Measurements from ENCODE around the gene PTPRA. TPM values are rescaled to one million over a fixed set of nuclear protein-coding genes. Genes with fewer than 3 reads are reported as not detected.

PTPRA gene
- total RNA-seq, 4 donors from 2014 or later = 80.6 to 121 (median 97.1) TPM

DNA sequence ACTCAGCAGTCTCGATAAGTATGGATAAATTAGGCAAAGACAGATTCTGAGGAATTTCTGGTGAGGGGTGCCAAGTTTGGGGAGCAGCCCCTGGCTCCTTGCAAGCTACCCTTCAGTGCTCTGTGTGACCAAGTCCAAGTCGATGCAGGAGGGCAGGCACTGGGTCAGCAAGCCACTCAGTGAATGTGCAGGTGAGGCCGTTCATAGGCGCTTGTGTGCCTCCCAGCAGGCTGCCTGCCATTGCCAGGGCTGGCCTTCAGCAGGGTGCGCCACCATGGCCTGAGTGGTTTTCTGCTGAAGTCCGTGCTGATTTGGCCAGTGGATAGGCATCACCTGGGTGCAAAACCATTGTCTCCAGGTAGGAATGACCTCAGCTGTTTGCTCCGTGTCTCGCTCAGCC lies 166.8 kb downstream of the PTPRA start:
- Histone ChIP-seq H3K4me1 (no peaks in the 10 kb centered on the region), H3K36me3 (no peaks in the 10 kb centered on the region), H3K9me3 (no peaks in the 10 kb centered on the region), H3K27ac (no peak overlapping the region), H3K4me3 (no peak overlapping the region), H3K27me3 (no peaks in the 10 kb centered on the region)
- no peak for DNase-seq
- TF ChIP-seq POLR2A (IDR thresholded peaks at IDR 0.05) = no peak
- TF ChIP-seq, protein P1, sequence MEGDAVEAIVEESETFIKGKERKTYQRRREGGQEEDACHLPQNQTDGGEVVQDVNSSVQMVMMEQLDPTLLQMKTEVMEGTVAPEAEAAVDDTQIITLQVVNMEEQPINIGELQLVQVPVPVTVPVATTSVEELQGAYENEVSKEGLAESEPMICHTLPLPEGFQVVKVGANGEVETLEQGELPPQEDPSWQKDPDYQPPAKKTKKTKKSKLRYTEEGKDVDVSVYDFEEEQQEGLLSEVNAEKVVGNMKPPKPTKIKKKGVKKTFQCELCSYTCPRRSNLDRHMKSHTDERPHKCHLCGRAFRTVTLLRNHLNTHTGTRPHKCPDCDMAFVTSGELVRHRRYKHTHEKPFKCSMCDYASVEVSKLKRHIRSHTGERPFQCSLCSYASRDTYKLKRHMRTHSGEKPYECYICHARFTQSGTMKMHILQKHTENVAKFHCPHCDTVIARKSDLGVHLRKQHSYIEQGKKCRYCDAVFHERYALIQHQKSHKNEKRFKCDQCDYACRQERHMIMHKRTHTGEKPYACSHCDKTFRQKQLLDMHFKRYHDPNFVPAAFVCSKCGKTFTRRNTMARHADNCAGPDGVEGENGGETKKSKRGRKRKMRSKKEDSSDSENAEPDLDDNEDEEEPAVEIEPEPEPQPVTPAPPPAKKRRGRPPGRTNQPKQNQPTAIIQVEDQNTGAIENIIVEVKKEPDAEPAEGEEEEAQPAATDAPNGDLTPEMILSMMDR (IDR thresholded peaks at IDR 0.05) = no peak
- intact Hi-C loops (cut with DNase I; ENCODE audit: low total_unique reads) = no loop called here

DNA sequence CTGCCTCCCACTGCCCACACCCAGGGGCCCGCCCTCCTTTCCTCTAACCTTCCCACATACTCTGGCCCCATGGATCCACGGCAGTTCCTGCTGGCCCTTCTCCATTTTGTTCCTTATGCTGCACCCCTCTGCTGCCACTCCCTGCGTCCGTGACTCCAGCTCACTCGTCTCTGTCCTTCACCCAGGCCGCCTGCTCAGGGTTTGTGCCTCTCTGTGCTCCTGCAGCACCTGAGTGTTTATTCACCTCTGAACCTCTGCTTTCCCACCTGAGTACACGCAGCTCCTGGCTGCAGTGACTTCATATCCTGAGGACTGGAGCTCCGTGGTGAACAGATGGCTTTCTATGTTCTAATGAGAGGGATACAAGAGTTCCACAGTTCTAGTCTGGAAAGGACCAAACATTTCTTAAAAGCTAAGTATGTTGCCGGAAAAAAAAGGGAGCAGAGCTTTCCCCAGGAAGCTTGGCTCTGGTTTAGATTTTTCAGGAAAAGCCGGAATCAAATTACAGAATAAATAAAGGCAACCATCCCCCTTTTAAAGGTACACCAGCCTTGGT lies 168.7 kb downstream of the PTPRA start:
- Histone ChIP-seq H3K4me1 (peaks cover 0 to 3% of the 10 kb centered on the region in 2 donors), H3K27me3 (no peaks in the 10 kb centered on the region), H3K36me3 (no peaks in the 10 kb centered on the region), H3K27ac (peak overlapping the region; percentile 46 to 60), H3K4me3 (no peak overlapping the region), H3K9me3 (no peaks in the 10 kb centered on the region)
- no peak for DNase-seq
- no peak for TF ChIP-seq POLR2A (IDR thresholded peaks at IDR 0.05)
- TF ChIP-seq, protein P1 (IDR thresholded peaks at IDR 0.05) = no peak
- intact Hi-C loops (cut with DNase I; ENCODE audit: low total_unique reads) = no loop called here

DNA sequence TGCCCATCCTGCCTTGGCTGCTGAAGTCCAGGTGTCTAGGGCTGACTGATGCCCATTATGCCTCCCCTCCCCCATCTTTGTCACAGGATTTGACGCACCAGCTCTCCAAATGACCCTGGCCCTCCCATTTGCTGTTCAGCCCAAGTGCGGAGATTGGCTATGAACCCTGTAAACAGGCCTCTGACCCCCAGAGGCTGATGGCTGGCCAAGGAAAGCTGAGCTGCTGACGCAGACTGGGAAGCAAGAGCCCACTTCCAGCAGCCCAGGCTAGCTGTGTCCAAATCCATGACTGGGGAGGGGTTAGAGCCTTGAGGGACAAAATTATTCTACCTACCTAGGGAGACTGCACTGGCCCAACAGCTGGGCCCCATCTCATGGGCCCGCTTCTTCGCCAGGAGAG lies 169.3 kb downstream of the PTPRA start:
- Histone ChIP-seq H3K9me3 (no peaks in the 10 kb centered on the region), H3K4me1 (peaks cover 0 to 8% of the 10 kb centered on the region in 2 donors), H3K27ac (peak overlapping the region; percentile 46 to 60), H3K36me3 (no peaks in the 10 kb centered on the region), H3K27me3 (no peaks in the 10 kb centered on the region), H3K4me3 (no peak overlapping the region)
- intact Hi-C loops (cut with DNase I; ENCODE audit: low total_unique reads) = no loop called here
- peak; percentile 50 to 67 for DNase-seq
- TF ChIP-seq, protein P1 (IDR thresholded peaks at IDR 0.05) = no peak
- no peak for TF ChIP-seq POLR2A (IDR thresholded peaks at IDR 0.05)

DNA sequence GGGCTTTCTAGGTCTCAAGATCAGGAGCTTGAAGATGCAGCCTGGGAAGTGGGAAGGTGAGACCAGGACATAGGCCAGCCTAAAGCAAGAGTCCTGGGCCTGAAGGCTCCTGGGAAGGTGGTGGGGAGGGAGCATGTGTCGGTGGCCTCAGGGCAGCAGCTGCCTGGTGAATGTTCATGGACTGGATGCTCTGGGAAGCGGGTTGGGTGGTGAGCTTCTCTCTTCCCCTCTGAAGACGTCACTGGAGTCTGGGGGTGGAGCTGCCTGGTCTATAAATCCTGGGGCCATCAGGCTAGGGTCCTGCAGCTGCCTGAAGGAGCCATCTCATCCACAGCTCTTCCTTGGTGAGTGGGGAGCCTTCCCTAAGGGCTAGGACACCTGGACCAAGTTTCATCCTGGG lies 170.0 kb downstream of the PTPRA start, which contains the start of gene GNRH2:
Gene GNRH2 (plus strand): TSS at position 301 of the 400 bp plus-strand sequence. CDS start 793 bp downstream, outside the sequence.
- Histone ChIP-seq H3K4me3 (no peak within 1 kb of the TSS), H3K9me3 (no peaks in the 10 kb centered on the region), H3K36me3 (no peaks in the 10 kb centered on the region), H3K27ac (peak within 1 kb of the TSS; percentile 46 to 60), H3K4me1 (peaks cover 0 to 8% of the 10 kb centered on the region in 2 donors), H3K27me3 (no peaks in the 10 kb centered on the region)
- DNase-seq = no peak
- no peak for TF ChIP-seq POLR2A (IDR thresholded peaks at IDR 0.05)
- TF ChIP-seq, protein P1 (IDR thresholded peaks at IDR 0.05) = no peak
- intact Hi-C loops (cut with DNase I; ENCODE audit: low total_unique reads) = no loop called here

DNA sequence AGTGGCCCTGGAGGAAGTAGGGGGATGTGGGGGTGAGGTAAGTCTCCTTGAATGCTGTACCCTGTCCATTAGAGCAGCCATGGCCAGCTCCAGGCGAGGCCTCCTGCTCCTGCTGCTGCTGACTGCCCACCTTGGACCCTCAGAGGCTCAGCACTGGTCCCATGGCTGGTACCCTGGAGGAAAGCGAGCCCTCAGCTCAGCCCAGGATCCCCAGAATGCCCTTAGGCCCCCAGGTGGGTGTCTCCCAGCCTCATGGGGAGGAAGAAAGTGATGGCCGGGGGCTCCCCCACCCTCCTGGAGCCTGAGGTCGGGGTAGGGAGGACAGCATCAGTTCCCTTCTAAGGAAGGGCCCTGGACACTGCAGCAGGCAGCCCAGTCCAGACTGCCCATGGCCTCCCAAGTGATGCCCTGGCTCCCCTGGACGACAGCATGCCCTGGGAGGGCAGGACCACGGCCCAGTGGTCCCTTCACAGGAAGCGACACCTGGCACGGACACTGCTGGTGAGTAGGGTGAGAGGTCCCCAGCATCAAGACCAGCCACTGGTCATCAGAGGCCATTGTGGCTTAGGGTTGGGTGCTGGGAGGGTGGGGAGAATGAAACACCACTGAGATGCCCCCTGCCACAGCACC lies 171.2 kb downstream of the PTPRA start:
- Histone ChIP-seq H3K27ac (peak overlapping the region; percentile 92 to 95), H3K36me3 (no peaks in the 10 kb centered on the region), H3K4me1 (peaks cover 0 to 8% of the 10 kb centered on the region in 2 donors), H3K4me3 (no peak overlapping the region), H3K9me3 (no peaks in the 10 kb centered on the region), H3K27me3 (no peaks in the 10 kb centered on the region)
- intact Hi-C loops (cut with DNase I; ENCODE audit: low total_unique reads) = no loop called here
- no peak for TF ChIP-seq POLR2A (IDR thresholded peaks at IDR 0.05)
- DNase-seq = no peak

Measured in uterus (tissue), 4 donors.